GM12878 (cell line): ENCODE data around the gene TCF12. TPM values are rescaled to one million over a fixed set of nuclear protein-coding genes. Genes with fewer than 3 reads are reported as not detected.

Experiments used
- ATAC-seq: fragments of 200-7000 bp; cut with Tn5 transposase; 3 replicates; pipeline ENCODE4 v1.9.1; 2020; ENCODE audit warnings: mild to moderate bottlenecking, moderate library complexity
- BruUV-seq: library from RNA; stranded (reverse); fragments of 400-500 nt; replicated peaks from 2 replicates; lab custom pipeline; 2021; lab: Mats Ljungman, UMichigan
- CTCF ChIA-PET: fragments of 300-600 bp; sonication (Branson Sonifier 250); formaldehyde crosslinking; extraction: SDS; loops from one replicate; lab custom pipeline; 2021; ENCODE audit warnings: inconsistent platforms; lab: Yijun Ruan, JAX
- POLR2A ChIA-PET: fragments of 350-600 bp; formaldehyde crosslinking; extraction: SDS; loops from one replicate; lab custom pipeline; 2021; ENCODE audit warnings: inconsistent platforms; lab: Charles Lee
- RAD21 ChIA-PET: fragments of 300-600 bp; sonication (Branson Sonifier 250); formaldehyde crosslinking; loops from one replicate; lab custom pipeline; 2023; ENCODE audit warnings: antibody characterized with exemption; ENCODE audit not compliant: unreplicated experiment; lab: Charles Lee
- SMC1A ChIA-PET: fragments of 300-600 bp; sonication (Branson Sonifier 250); formaldehyde crosslinking; loops from one replicate; lab custom pipeline; 2023; ENCODE audit not compliant: unreplicated experiment, uncharacterized antibody; lab: Charles Lee
- DNase-seq: peaks from one replicate; pipeline ENCODE4 v3.0.0-alpha.2; 2011; ENCODE audit warnings: low read depth, low spot score
- FAIRE-seq: peaks from 3 replicates; lab custom pipeline; 2011; peaks lifted over from hg19 to GRCh38; lab: Jason Lieb, UNC
- H2AFZ ChIP-seq: 2 replicates; pipeline ENCODE4 v1.6.0; 2011; ENCODE audit warnings: low read depth, low read length, control low read depth; ENCODE audit not compliant: control insufficient read depth
- H3K27ac ChIP-seq: 2 replicates; pipeline ENCODE4 v1.5.1; 2011; ENCODE audit warnings: control low read depth; ENCODE audit not compliant: control insufficient read depth, insufficient read depth
- H3K27me3 ChIP-seq, 2 experiments: replicated peaks in 1 of 2; 2 replicates each; pipeline versions ENCODE4 v1.6.0 to v1.6.1; 2011; ENCODE audit warnings: low read length in 1 of 2; ENCODE audit not compliant: control insufficient read depth in 2 of 2, insufficient read depth in 2 of 2
- H3K36me3 ChIP-seq, 2 experiments: 2 replicates each; pipeline ENCODE4 v1.5.1; 2011; ENCODE audit warnings: low read length in 1 of 2; ENCODE audit not compliant: control insufficient read depth in 2 of 2, insufficient read depth in 2 of 2
- H3K4me1 ChIP-seq: 2 replicates; pipeline ENCODE4 v1.6.1; 2011; ENCODE audit warnings: mild to moderate bottlenecking, low read length, moderate library complexity, mixed read lengths; ENCODE audit not compliant: control insufficient read depth, insufficient read depth
- H3K4me2 ChIP-seq: 2 replicates; pipeline ENCODE4 v1.6.0; 2011; ENCODE audit warnings: control low read depth; ENCODE audit not compliant: control insufficient read depth, insufficient read depth
- H3K4me3 ChIP-seq: fragments of 200-600 bp; sonication (generic); 2 replicates; pipeline ENCODE4 v1.5.1; 2016
- H3K79me2 ChIP-seq: 2 replicates; pipeline ENCODE4 v1.6.0; 2011; ENCODE audit warnings: low read length; ENCODE audit not compliant: control insufficient read depth, insufficient read depth
- H3K9ac ChIP-seq: 2 replicates; pipeline ENCODE4 v1.8.0; 2011; ENCODE audit warnings: low read length, control low read depth, mixed read lengths; ENCODE audit not compliant: control insufficient read depth, insufficient read depth
- H3K9me3 ChIP-seq: replicated peaks from 3 replicates; pipeline ENCODE4 v1.5.1; 2011; ENCODE audit warnings: mild to moderate bottlenecking, low read length; ENCODE audit not compliant: control insufficient read depth, insufficient read depth
- H4K20me1 ChIP-seq: 2 replicates; pipeline ENCODE4 v1.6.0; 2011; ENCODE audit not compliant: control insufficient read depth, insufficient read depth
- ASH2L ChIP-seq: fragments of 300-600, 200-600 bp; sonication (generic); IDR thresholded peaks from 2 replicates; pipeline ENCODE4 v1.6.1; 2017; ENCODE audit warnings: low read depth, mild to moderate bottlenecking, borderline replicate concordance
- CEBPB ChIP-seq, 2 experiments: fragments of 150-350 bp in 1 of 2; IDR thresholded peaks; 2 replicates each; pipeline ENCODE4 v1.6.1; 2012 to 2014; ENCODE audit warnings: low read depth in 2 of 2, low read length in 2 of 2, borderline replicate concordance in 1 of 2, inconsistent platforms in 1 of 2
- MTA3 ChIP-seq: IDR thresholded peaks from 2 replicates; pipeline ENCODE4 v1.6.1; 2012; ENCODE audit warnings: low read length, inconsistent platforms, borderline replicate concordance
- POLR2A ChIP-seq: IDR thresholded peaks from 2 replicates; pipeline ENCODE4 v1.6.1; 2011; ENCODE audit warnings: low read depth, mild to moderate bottlenecking, low read length
- RAD21 ChIP-seq: IDR thresholded peaks from 2 replicates; pipeline ENCODE4 v1.6.1; 2011; ENCODE audit warnings: mild to moderate bottlenecking, low read depth, low read length, moderate library complexity; ENCODE audit not compliant: insufficient read depth
- RUNX3 ChIP-seq: IDR thresholded peaks from 2 replicates; pipeline ENCODE4 v1.6.1; 2012; ENCODE audit warnings: low read length, inconsistent platforms
- SIN3A ChIP-seq: IDR thresholded peaks from 2 replicates; pipeline ENCODE4 v1.6.1; 2012; ENCODE audit warnings: low read depth, low read length, improper control_type of control experiment
- TAF1 ChIP-seq: IDR thresholded peaks from 2 replicates; pipeline ENCODE4 v1.6.1; 2011; ENCODE audit warnings: mild to moderate bottlenecking, low read depth, low read length, borderline replicate concordance
- TARDBP ChIP-seq: IDR thresholded peaks from 2 replicates; pipeline ENCODE4 v1.6.1; 2016; ENCODE audit warnings: borderline replicate concordance
- WGBS: methylation state at CpG from one replicate; pipeline ENCODE4 v1.1.6; 2016; ENCODE audit warnings: low lambda C conversion rate; ENCODE audit not compliant: insufficient replicate concordance, insufficient coverage; ENCODE audit errors: missing lambda C conversion rate; 5-methylcytosine and 5-hydroxymethylcytosine counted together
- in situ Hi-C: fragments of 300-500 bp; cut with MboI; formaldehyde crosslinking; loops from 9 replicates; pipeline ENCODE4 v1.14.3; 2018; ENCODE audit warnings: mixed read lengths
- intact Hi-C: fragments of 100-400 bp; cut with micrococcal nuclease; formaldehyde crosslinking; loops from one replicate; pipeline ENCODE4 v1.14.2; 2022; ENCODE audit not compliant: unreplicated experiment
- polyA plus RNA-seq, 11 experiments: library from polyadenylated mRNA; depleted of rRNA in 4 of 11; unstranded in 6 of 11; stranded (reverse) in 5 of 11; fragments of >200 nt; fragmentation: Nextera tagmentation in 4 of 11; fragmentation: Illumina TruSeq in 1 of 11; extraction: Ambion mirVana in 4 of 11; extraction: Trizol in 1 of 11; gene quantifications; 1 replicate in 1 of 11; 2 replicates in 10 of 11; pipeline versions ENCODE4 v1.2.1 to v1.2.3, GENCODE V29; 2011 to 2016; ENCODE audit warnings: inconsistent platforms in 2 of 11, missing spikeins in 2 of 11, low read depth in 1 of 11
- total RNA-seq, 4 experiments: library from RNA; depleted of rRNA in 3 of 4; stranded (reverse); fragments of >200 nt in 3 of 4; fragmentation: Illumina TruSeq in 1 of 4; extraction: Trizol in 1 of 4; gene quantifications; 2 replicates each; pipeline versions ENCODE4 v1.2.1 to v1.2.3, GENCODE V29; 2013 to 2021
- TF ChIP-seq, protein P1 (sequence below): IDR thresholded peaks from 2 replicates; pipeline ENCODE4 v1.6.1; 2012; ENCODE audit warnings: low read depth, low read length, improper control_type of control experiment
- TF ChIP-seq, protein P2 (sequence below): IDR thresholded peaks from 2 replicates; pipeline ENCODE4 v1.6.1; 2011; ENCODE audit warnings: low read depth, mild to moderate bottlenecking, low read length, moderate library complexity, borderline replicate concordance; ENCODE audit errors: extremely low read depth
- TF ChIP-seq, protein P3 (sequence below): fragments of 150-350 bp; IDR thresholded peaks from 2 replicates; pipeline ENCODE4 v1.6.1; 2016; ENCODE audit warnings: low read depth, low read length

TCF12 gene
- total and polyA plus RNA-seq, 10 of the 15 experiments (the other 5 are each of a cell fraction or from before 2014, with no cell fraction given) = 8.2 to 70.9 (median 49.5) TPM

DNA sequence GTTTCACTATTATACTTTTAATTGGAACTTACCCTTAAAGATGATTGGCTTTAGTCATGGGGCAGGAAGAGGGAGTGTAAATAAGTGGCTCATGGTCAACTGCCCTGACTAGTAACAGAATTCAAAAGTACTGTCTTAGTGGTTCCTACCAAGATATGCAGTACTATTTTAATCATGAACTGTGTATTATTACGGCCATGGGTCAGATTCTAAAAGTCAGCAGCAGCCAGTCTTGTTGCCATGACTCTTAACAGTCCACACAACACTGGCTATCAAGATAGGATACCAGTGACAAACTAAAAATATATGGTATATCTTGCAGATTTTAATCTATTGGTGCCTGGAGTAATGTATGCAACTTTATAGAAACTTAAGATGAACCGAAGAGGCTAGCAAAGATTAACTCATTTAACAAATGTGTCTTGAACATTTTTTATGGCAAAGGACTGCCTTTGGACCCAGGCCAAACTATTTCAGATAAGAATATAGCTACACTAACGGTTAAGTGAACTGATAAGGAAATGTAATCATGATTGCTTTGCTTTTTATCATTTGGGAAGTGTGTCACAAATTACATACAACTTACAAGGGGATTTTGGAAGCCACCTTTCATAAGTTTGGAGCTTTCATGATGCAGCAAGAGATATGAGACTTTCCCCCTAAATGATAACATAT is 163.7 kb downstream of the TCF12 start:
- intact Hi-C loops = no loop called here
- Histone ChIP-seq H3K4me3 (no peak overlapping the region), H2AFZ (no peak overlapping the region), H3K79me2 (peaks cover 10% of the 10 kb centered on the region), H3K27me3 (no peaks in the 10 kb centered on the region), H3K4me1 (peaks cover 7% of the 10 kb centered on the region), H3K9me3 (no peaks in the 10 kb centered on the region), H3K36me3 (no peaks in the 10 kb centered on the region), H3K27ac (no peak overlapping the region), H3K4me2 (no peak overlapping the region), H4K20me1 (no peaks in the 10 kb centered on the region), H3K9ac (no peak overlapping the region)
- ChIA-PET SMC1A (interaction anchor here (0.8 to 1.3 kb wide), 2 partner anchors 42 to 62 kb away, joined by 3 read pairs; no protein-coding TSS in a partner anchor), RAD21 (no interaction called here), CTCF (interaction anchor here (0.6 to 0.8 kb wide), 2 partner anchors 9 to 142 kb away, joined by 3 read pairs; no protein-coding TSS in a partner anchor), POLR2A (no interaction called here)
- TF ChIP-seq RAD21 (no peak), TAF1 (no peak), TARDBP (no peak), SIN3A (no peak), MTA3 (no peak), ASH2L (no peak), CEBPB (IDR thresholded peaks at IDR 0.05; ENCODE audit: borderline replicate concordance in 1 of 2, low read depth in 2 of 2, low read length in 2 of 2) (no peak), POLR2A (no peak), RUNX3 (no peak)
- TF ChIP-seq, protein P1, sequence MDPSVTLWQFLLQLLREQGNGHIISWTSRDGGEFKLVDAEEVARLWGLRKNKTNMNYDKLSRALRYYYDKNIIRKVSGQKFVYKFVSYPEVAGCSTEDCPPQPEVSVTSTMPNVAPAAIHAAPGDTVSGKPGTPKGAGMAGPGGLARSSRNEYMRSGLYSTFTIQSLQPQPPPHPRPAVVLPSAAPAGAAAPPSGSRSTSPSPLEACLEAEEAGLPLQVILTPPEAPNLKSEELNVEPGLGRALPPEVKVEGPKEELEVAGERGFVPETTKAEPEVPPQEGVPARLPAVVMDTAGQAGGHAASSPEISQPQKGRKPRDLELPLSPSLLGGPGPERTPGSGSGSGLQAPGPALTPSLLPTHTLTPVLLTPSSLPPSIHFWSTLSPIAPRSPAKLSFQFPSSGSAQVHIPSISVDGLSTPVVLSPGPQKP = no peak
- TF ChIP-seq, protein P2, sequence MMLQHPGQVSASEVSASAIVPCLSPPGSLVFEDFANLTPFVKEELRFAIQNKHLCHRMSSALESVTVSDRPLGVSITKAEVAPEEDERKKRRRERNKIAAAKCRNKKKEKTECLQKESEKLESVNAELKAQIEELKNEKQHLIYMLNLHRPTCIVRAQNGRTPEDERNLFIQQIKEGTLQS = no peak
- TF ChIP-seq, protein P3, sequence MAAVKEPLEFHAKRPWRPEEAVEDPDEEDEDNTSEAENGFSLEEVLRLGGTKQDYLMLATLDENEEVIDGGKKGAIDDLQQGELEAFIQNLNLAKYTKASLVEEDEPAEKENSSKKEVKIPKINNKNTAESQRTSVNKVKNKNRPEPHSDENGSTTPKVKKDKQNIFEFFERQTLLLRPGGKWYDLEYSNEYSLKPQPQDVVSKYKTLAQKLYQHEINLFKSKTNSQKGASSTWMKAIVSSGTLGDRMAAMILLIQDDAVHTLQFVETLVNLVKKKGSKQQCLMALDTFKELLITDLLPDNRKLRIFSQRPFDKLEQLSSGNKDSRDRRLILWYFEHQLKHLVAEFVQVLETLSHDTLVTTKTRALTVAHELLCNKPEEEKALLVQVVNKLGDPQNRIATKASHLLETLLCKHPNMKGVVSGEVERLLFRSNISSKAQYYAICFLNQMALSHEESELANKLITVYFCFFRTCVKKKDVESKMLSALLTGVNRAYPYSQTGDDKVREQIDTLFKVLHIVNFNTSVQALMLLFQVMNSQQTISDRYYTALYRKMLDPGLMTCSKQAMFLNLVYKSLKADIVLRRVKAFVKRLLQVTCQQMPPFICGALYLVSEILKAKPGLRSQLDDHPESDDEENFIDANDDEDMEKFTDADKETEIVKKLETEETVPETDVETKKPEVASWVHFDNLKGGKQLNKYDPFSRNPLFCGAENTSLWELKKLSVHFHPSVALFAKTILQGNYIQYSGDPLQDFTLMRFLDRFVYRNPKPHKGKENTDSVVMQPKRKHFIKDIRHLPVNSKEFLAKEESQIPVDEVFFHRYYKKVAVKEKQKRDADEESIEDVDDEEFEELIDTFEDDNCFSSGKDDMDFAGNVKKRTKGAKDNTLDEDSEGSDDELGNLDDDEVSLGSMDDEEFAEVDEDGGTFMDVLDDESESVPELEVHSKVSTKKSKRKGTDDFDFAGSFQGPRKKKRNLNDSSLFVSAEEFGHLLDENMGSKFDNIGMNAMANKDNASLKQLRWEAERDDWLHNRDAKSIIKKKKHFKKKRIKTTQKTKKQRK = no peak
- DNase-seq = no peak
- WGBS = 100% methylated on average over 3 of the region's 3 CpGs
- ATAC-seq = no peak
- no TSS peak for BruUV-seq
- FAIRE-seq = no peak
- in situ Hi-C loops = no loop called here
